ENCODE results near the gene PIK3C2G. TPM values are rescaled to one million over a fixed set of nuclear protein-coding genes. Genes with fewer than 3 reads are reported as not detected.

The PIK3C2G gene
- total RNA-seq, 1 donor from 2014 or later, result 26.0 TPM

DNA sequence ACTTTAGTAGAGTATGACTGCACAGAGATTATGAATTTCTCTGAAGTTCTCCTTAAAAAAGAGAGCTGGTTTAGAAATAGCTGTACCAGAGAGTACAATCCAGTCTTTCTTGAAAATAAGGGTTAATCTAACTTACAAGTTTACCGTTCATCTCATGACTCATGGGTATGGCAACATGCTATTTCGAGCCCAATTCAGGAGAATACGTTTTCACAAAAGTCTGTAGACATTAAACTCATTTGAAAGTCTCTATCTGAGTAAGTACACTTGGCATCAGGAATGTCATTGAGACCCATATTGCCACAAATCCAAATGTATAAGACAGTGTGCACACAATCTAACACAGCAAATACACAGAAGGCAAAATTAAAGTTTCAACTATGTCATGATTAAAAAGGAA lies 160.5 kb downstream of the PIK3C2G start:
- Mint-ChIP-seq H3K27me3 (no peaks in the 10 kb centered on the region), H3K27ac (no peak overlapping the region), H3K4me1 (ENCODE audit: low read depth) (peaks cover 13% of the 10 kb centered on the region), H3K36me3 (ENCODE audit: insufficient read depth) (peaks cover 6% of the 10 kb centered on the region), H3K9me3 (ENCODE audit: low read depth) (no peaks in the 10 kb centered on the region), H3K4me3 (ENCODE audit: low read depth) (no peak overlapping the region)
- TF ChIP-seq, protein P1, sequence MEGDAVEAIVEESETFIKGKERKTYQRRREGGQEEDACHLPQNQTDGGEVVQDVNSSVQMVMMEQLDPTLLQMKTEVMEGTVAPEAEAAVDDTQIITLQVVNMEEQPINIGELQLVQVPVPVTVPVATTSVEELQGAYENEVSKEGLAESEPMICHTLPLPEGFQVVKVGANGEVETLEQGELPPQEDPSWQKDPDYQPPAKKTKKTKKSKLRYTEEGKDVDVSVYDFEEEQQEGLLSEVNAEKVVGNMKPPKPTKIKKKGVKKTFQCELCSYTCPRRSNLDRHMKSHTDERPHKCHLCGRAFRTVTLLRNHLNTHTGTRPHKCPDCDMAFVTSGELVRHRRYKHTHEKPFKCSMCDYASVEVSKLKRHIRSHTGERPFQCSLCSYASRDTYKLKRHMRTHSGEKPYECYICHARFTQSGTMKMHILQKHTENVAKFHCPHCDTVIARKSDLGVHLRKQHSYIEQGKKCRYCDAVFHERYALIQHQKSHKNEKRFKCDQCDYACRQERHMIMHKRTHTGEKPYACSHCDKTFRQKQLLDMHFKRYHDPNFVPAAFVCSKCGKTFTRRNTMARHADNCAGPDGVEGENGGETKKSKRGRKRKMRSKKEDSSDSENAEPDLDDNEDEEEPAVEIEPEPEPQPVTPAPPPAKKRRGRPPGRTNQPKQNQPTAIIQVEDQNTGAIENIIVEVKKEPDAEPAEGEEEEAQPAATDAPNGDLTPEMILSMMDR (IDR thresholded peaks at IDR 0.05; ENCODE audit: unreplicated experiment), result no peak
- DNase-seq (ENCODE audit: low spot score, unreplicated experiment), result no peak

DNA sequence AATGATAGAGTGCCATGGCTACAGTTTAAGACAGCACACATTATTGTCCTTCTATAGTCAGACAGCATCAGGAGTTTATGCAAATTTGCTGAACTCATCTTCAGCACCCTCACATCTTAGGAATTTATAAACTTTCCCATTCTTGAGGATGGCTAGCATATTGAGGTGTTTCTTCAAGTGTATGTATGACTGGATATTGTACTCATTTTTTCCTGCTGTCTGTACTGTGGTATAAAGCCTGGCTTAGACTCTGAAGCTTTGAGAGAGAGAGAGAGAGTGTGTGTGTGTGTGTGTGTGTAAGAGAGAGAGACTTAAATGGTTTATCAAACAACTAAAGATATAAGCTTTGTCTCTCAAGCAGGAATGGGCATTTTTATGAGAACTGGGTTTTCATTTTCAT lies 161.6 kb downstream of the PIK3C2G start:
- H3K4me3 Mint-ChIP-seq (ENCODE audit: low read depth), result no peak overlapping the region
- no peak overlapping the region for H3K27ac Mint-ChIP-seq

DNA sequence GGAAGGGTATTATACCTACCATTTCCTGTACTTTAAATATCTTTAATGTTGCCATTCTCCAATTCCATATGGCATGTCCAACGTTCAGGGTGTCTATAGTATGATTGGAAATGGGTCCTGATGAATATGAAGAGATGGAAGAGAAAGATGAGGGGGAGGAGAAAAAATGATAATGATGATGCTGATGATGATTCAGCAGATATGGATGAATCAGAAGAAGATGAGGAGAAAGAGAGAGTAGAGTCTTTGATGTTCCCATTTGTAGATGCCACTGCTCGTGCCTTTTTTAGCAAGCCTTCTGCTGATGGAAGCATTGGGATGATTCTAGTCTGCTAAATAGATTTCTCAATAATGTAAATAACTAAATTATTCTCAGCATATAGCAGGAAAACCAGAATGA lies 163.5 kb downstream of the PIK3C2G start:
- DNase-seq (ENCODE audit: low spot score, unreplicated experiment), result no peak
- TF ChIP-seq, protein P1 (IDR thresholded peaks at IDR 0.05; ENCODE audit: unreplicated experiment), result no peak

More for the DNA sequence above, 161.6 kb downstream of the PIK3C2G start:
- no peaks in the 10 kb centered on the region for H3K9me3 Mint-ChIP-seq (ENCODE audit: low read depth)
- no peaks in the 10 kb centered on the region for H3K27me3 Mint-ChIP-seq
- TF ChIP-seq, protein P1 (IDR thresholded peaks at IDR 0.05; ENCODE audit: unreplicated experiment), result no peak
- peaks cover 5% of the 10 kb centered on the region for H3K36me3 Mint-ChIP-seq (ENCODE audit: insufficient read depth)
- H3K4me1 Mint-ChIP-seq (ENCODE audit: low read depth), result peaks cover 13% of the 10 kb centered on the region
- DNase-seq (ENCODE audit: low spot score, unreplicated experiment), result no peak

DNA sequence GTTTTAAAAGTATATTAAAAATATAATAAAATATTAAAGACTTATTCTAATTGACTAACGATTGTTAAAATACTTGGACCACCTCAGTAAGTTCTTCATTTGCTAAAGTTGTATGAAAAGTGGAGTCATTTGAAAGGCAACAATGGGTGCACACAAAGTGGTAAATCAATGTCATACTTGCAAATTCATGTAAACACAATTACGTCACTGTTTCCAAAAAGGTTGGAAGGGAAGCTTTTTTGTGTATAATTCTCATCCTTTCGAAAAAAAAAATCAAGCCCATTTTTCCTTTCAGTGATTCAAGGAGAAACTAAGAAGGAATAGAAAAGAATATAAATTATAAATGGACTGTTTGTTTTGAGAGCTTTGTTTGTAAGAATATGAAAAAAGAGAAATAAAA lies 166.2 kb downstream of the PIK3C2G start:
- DNase-seq (ENCODE audit: low spot score, unreplicated experiment), result no peak
- no peak overlapping the region for H3K4me3 Mint-ChIP-seq (ENCODE audit: low read depth)
- no peaks in the 10 kb centered on the region for H3K27me3 Mint-ChIP-seq
- H3K27ac Mint-ChIP-seq, result no peak overlapping the region
- no peaks in the 10 kb centered on the region for H3K9me3 Mint-ChIP-seq (ENCODE audit: low read depth)
- TF ChIP-seq, protein P1 (IDR thresholded peaks at IDR 0.05; ENCODE audit: unreplicated experiment), result no peak
- peaks cover 14% of the 10 kb centered on the region for H3K4me1 Mint-ChIP-seq (ENCODE audit: low read depth)
- H3K36me3 Mint-ChIP-seq (ENCODE audit: insufficient read depth), result peaks cover 5% of the 10 kb centered on the region

More for the DNA sequence above, 163.5 kb downstream of the PIK3C2G start:
- H3K4me1 Mint-ChIP-seq (ENCODE audit: low read depth), result peaks cover 7% of the 10 kb centered on the region
- H3K9me3 Mint-ChIP-seq (ENCODE audit: low read depth), result no peaks in the 10 kb centered on the region
- H3K27me3 Mint-ChIP-seq, result no peaks in the 10 kb centered on the region
- peaks cover 5% of the 10 kb centered on the region for H3K36me3 Mint-ChIP-seq (ENCODE audit: insufficient read depth)
- no peak overlapping the region for H3K27ac Mint-ChIP-seq
- no peak overlapping the region for H3K4me3 Mint-ChIP-seq (ENCODE audit: low read depth)

DNA sequence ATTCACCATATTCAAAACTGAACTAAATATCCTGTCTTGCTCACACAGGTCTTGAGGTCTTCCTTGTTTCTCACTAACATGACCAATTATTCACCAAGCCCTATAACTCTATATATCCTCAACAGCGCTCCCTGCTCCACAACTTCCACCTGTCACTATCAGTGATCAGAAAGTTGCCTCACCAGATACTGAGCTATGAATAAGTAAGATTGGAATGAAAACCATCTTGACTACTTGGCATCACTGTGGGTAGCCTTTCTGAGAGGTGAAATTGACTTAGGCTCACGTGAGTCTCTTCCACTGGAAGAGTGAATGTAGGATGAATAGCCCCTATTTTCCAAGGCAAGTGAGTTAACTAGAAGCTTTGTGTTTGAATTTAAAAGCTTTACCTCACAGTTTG lies 167.1 kb downstream of the PIK3C2G start:
- Mint-ChIP-seq H3K9me3 (ENCODE audit: low read depth) (no peaks in the 10 kb centered on the region), H3K36me3 (ENCODE audit: insufficient read depth) (peaks cover 5% of the 10 kb centered on the region), H3K4me1 (ENCODE audit: low read depth) (peaks cover 14% of the 10 kb centered on the region), H3K27ac (no peak overlapping the region), H3K27me3 (no peaks in the 10 kb centered on the region), H3K4me3 (ENCODE audit: low read depth) (no peak overlapping the region)
- DNase-seq (ENCODE audit: low spot score, unreplicated experiment), result no peak
- TF ChIP-seq, protein P1 (IDR thresholded peaks at IDR 0.05; ENCODE audit: unreplicated experiment), result no peak
